Ectodermal cell (in vitro differentiated cells): ENCODE measurements around the gene SLFN13.
"Not testable (repeated sequence)": the region's sequence is repeated elsewhere in the genome, so short reads cannot be mapped to it uniquely, and the experiment has no call there.

ENCODE experiments used
- H3K27ac ChIP-seq: 2 replicates; pipeline ENCODE4 v1.7.0; 2013; ENCODE audit warnings: mild to moderate bottlenecking, low read depth, low read length; ENCODE audit not compliant: insufficient read depth, poor library complexity, severe bottlenecking
- H3K27me3 ChIP-seq: 2 replicates; pipeline ENCODE4 v1.7.0; 2013; ENCODE audit warnings: mild to moderate bottlenecking, low read length; ENCODE audit not compliant: insufficient read depth, control insufficient read depth, poor library complexity, severe bottlenecking
- H3K36me3 ChIP-seq: one replicate; pipeline ENCODE4 v1.7.0; 2013; ENCODE audit warnings: low read length; ENCODE audit not compliant: control insufficient read depth, insufficient read depth
- H3K4me1 ChIP-seq: one replicate; pipeline ENCODE4 v1.7.0; 2013; ENCODE audit warnings: low read length; ENCODE audit not compliant: control insufficient read depth, insufficient read depth
- H3K4me3 ChIP-seq: 2 replicates; pipeline ENCODE4 v1.7.0; 2013; ENCODE audit warnings: low read depth, low read length, control low read depth; ENCODE audit not compliant: insufficient read depth
- H3K9me3 ChIP-seq: 2 replicates; pipeline ENCODE4 v1.7.0; 2013; ENCODE audit warnings: mild to moderate bottlenecking, low read length, moderate library complexity; ENCODE audit not compliant: control insufficient read depth
- WGBS, 2 experiments: methylation state at CpG; one replicate each; pipeline ENCODE4 v1.1.7; 2013; ENCODE audit warnings: missing lambda C conversion rate in 2 of 2; 5-methylcytosine and 5-hydroxymethylcytosine counted together

SLFN13 gene

GRCh38 chr17:35406568-35406967 lies 42.0 kb downstream of the SLFN13 start:
- Histone ChIP-seq H3K36me3 (no peaks in the 10 kb centered on the region), H3K27ac (no peak overlapping the region), H3K9me3 (no peaks in the 10 kb centered on the region), H3K27me3 (no peaks in the 10 kb centered on the region), H3K4me1 (no peaks in the 10 kb centered on the region), H3K4me3 (no peak overlapping the region)
- 88% methylated on average over 1 of the region's 1 CpG; no CpG with 5 or more reads in 1 of the 2 experiments for WGBS, 2 experiments

GRCh38 chr17:35404360-35404759 lies 44.2 kb downstream of the SLFN13 start:
- H3K4me1 ChIP-seq = no peaks in the 10 kb centered on the region
- H3K27me3 ChIP-seq = no peaks in the 10 kb centered on the region
- 100% methylated on average over 1 of the region's 1 CpG; no CpG with 5 or more reads in 1 of the 2 experiments for WGBS, 2 experiments
- no peak overlapping the region for H3K4me3 ChIP-seq
- H3K36me3 ChIP-seq = no peaks in the 10 kb centered on the region
- no peak overlapping the region for H3K27ac ChIP-seq
- H3K9me3 ChIP-seq = no peaks in the 10 kb centered on the region

GRCh38 chr17:35393783-35394182 lies 54.8 kb downstream of the SLFN13 start:
- WGBS, 2 experiments = 93 to 95% methylated on average over 13 of the region's 13 CpGs
- H3K9me3 ChIP-seq, H3K4me3 ChIP-seq, H3K27me3 ChIP-seq, H3K4me1 ChIP-seq, H3K27ac ChIP-seq, H3K36me3 ChIP-seq: not testable (repeated sequence)

- Histone ChIP-seq H3K27me3 (no peaks in the 10 kb centered on the region), H3K9me3 (no peaks in the 10 kb centered on the region), H3K4me1 (no peaks in the 10 kb centered on the region), H3K27ac (no peak overlapping the region), H3K36me3 (no peaks in the 10 kb centered on the region), H3K4me3 (no peak overlapping the region)
- WGBS, 2 experiments = 95 to 97% methylated on average over 1 of the region's 2 CpGs
Observed at GRCh38 chr17:35390663-35391062, 57.9 kb downstream of the SLFN13 start.

GRCh38 chr17:35390156-35390555 lies 58.4 kb downstream of the SLFN13 start:
- H3K27ac ChIP-seq = no peak overlapping the region
- no peaks in the 10 kb centered on the region for H3K4me1 ChIP-seq
- no peak overlapping the region for H3K4me3 ChIP-seq
- H3K9me3 ChIP-seq = no peaks in the 10 kb centered on the region
- 80 to 88% methylated on average over 2 of the region's 2 CpGs for WGBS, 2 experiments
- no peaks in the 10 kb centered on the region for H3K36me3 ChIP-seq
- no peaks in the 10 kb centered on the region for H3K27me3 ChIP-seq

- Histone ChIP-seq H3K27me3 (no peaks in the 10 kb centered on the region), H3K4me1 (no peaks in the 10 kb centered on the region), H3K9me3 (no peaks in the 10 kb centered on the region), H3K36me3 (no peaks in the 10 kb centered on the region), H3K27ac (no peak overlapping the region), H3K4me3 (no peak overlapping the region)
Observed at GRCh38 chr17:35387496-35387895, 61.1 kb downstream of the SLFN13 start.
